RWPE1 (cell line): Measurements from ENCODE around the gene ETV6.
A peak's percentile ranks its signal among the peaks of the same experiment; 100 is the strongest.

ENCODE experiments used
- CTCF ChIA-PET: fragments of 350-600 bp; sonication (Branson Sonifier 250); formaldehyde crosslinking; extraction: SDS; loops from one replicate; lab custom pipeline; 2021; lab: Yijun Ruan, JAX
- POLR2A ChIA-PET: fragments of 400-600 bp; formaldehyde crosslinking; extraction: SDS; loops from one replicate; lab custom pipeline; 2020; ENCODE audit warnings: antibody characterized with exemption; ENCODE audit not compliant: low non-redundant PET; lab: Yijun Ruan, JAX
- DNase-seq: peaks from one replicate; pipeline ENCODE4 v3.0.0; 2012; ENCODE audit warnings: low spot score
- H3K27ac ChIP-seq: fragments of 450-650 bp; 2 replicates; pipeline ENCODE4 v1.5.1; 2017
- TF ChIP-seq, protein P1 (sequence below): fragments of 450-650 bp; conservative IDR thresholded peaks from 2 replicates; pipeline ENCODE4 v1.5.1; 2017; ENCODE audit warnings: low read depth, mild to moderate bottlenecking

ETV6 gene

DNA sequence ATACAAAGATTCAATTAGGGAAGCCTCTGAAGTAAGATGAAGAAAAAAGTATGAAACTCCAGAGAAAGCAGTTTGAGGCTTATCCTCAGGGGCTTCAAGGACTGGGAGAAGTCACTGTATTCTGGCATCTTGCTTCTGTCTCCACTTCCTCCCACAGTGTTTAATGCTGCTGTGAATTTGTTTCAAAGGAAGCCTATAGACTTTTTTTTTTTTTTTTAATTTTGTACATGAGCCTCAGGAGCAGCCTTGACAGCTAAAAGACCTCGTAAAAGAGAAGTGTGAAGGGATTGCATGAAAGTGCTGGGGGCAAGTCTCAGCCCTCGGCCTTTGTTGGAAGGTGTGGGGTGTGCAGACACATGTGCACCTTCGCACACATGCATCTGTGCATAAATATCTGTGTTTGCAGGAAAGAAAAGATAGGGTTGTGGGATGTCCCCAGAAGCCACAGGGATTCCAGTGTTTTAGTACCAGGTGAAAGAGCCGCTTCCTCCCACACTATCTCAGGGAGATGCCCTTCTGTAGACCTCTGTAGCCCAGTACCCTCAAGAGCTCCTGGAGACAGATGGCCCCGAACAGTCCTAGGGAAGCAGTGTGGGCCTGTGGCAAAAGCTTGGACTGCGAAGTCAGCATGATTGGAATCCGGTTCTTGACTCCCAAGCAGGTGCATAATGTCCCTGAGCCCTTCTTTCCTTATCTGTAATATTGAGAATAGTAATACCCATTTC lies 227.8 kb downstream of the ETV6 start:
- TF ChIP-seq, protein P1, sequence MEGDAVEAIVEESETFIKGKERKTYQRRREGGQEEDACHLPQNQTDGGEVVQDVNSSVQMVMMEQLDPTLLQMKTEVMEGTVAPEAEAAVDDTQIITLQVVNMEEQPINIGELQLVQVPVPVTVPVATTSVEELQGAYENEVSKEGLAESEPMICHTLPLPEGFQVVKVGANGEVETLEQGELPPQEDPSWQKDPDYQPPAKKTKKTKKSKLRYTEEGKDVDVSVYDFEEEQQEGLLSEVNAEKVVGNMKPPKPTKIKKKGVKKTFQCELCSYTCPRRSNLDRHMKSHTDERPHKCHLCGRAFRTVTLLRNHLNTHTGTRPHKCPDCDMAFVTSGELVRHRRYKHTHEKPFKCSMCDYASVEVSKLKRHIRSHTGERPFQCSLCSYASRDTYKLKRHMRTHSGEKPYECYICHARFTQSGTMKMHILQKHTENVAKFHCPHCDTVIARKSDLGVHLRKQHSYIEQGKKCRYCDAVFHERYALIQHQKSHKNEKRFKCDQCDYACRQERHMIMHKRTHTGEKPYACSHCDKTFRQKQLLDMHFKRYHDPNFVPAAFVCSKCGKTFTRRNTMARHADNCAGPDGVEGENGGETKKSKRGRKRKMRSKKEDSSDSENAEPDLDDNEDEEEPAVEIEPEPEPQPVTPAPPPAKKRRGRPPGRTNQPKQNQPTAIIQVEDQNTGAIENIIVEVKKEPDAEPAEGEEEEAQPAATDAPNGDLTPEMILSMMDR: no peak
- CTCF ChIA-PET: no interaction called here
- no peak for DNase-seq
- POLR2A ChIA-PET: no interaction called here
- H3K27ac ChIP-seq: peak overlapping the region; percentile 35; the same call in 1 of the 2 replicates

DNA sequence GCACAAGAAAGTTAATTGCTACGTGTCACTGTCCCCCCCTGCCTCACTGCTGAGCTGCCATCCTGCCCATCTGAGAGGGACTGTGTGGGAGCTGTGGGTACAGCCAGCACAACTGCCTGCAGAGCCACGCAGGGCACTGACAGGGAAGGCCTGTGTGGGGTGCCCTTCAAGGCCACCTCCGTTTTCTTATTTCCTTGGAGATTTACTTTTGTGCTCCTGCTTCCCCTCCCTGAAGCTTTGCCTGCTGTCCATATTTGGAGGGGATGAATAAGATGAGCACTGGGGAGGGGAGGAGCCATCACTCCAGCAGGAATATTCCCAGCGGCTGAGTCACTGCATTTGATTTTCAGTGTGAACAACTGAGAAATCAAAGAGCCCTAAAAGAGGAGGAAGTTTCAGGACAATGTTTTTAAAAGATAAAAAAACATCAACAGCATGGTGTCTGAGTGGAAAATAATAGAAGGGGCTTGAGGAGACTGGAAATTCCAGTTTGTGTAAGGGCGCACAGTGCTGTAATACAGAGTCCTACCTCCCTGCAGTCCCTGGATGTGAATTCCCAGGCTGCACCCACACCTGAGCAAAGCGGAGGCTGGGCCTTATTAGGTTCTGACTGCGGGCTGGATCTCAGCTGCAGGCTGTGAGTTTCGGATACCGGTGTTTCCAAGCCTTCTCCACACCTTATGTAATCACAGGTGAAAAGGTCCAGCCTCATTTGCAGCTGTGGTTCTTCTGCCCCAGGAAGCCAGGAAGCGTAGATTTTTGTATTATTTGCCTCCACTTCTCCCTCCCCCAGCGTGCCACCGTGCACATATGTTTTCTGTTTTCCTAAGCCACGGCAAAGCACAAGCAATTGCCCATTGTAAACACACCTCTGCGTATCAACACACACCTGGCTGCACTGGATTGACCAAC lies 228.7 kb downstream of the ETV6 start:
- H3K27ac ChIP-seq: peak overlapping the region; percentile 35
- ChIA-PET CTCF (interaction anchor here (0.5 to 0.6 kb wide), 2 partner anchors 44 to 1642 kb away, joined by 3 read pairs; no protein-coding TSS in a partner anchor), POLR2A (no interaction called here)

DNA sequence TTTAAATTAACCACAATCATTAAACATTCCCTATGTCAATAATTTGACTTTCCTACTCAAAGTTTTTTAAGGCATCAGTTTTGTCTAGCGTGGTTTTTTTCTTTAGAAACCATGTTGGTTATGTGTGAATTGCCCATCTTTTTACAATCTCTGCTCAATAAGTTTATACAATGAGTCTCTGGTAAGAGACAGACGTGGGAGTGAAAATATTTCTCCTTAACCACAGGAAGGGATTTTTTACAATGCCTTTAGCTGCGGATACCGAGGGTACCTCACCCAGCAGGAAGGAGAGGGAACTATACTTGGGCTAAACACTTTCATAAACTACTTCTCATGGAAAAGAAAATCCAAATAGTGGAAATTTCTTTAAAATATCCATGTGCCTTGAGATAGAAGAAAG lies 229.8 kb downstream of the ETV6 start:
- no peak overlapping the region for H3K27ac ChIP-seq
- ChIA-PET CTCF (no interaction called here), POLR2A (no interaction called here)
- TF ChIP-seq, protein P1: no peak
- no peak for DNase-seq

More for the DNA sequence above, 228.7 kb downstream of the ETV6 start:
- peak; percentile 77 for DNase-seq
- TF ChIP-seq, protein P1: no peak

DNA sequence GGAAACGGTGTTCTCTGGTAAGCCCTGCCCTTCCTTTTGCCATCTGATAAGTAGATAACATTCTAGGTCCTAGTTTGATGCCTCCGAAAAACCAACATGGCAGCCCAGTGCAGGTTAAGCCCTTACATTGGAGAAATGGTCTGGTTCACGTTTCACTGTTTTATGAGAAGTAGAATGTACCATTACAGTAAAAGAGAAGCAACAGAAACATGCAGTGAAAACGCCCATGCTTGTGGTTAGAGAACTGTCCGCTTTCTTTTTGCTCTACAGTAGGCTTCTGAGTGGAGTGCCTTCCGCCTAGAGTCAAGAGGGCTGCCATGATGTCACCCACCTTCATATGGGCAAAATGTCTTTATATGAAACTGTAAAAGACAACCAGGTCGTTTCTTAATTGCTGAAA lies 230.9 kb downstream of the ETV6 start:
- no peak overlapping the region for H3K27ac ChIP-seq
- TF ChIP-seq, protein P1: no peak
- ChIA-PET POLR2A (no interaction called here), CTCF (no interaction called here)
- DNase-seq: no peak

DNA sequence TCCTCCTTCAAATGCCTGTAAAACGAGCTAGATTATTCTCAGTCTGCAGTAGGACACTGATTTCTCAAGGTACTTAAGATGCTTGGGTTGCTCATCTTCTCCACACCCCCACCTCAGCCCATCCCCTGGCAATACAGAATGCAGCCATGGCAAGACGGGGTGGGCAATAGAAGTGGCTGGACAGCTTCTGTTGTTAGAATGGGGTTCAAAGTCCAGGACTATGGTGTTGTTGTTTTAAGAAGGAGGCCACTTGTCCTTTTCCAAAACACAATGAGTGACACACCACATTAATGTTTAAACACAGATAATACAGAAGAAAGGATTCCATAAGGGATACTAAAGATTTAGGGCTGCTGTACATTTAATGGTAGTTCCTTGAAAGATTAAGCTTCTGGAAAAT lies 232.4 kb downstream of the ETV6 start:
- H3K27ac ChIP-seq: no peak overlapping the region
- ChIA-PET POLR2A (no interaction called here), CTCF (no interaction called here)
- no peak for DNase-seq
- TF ChIP-seq, protein P1: no peak

DNA sequence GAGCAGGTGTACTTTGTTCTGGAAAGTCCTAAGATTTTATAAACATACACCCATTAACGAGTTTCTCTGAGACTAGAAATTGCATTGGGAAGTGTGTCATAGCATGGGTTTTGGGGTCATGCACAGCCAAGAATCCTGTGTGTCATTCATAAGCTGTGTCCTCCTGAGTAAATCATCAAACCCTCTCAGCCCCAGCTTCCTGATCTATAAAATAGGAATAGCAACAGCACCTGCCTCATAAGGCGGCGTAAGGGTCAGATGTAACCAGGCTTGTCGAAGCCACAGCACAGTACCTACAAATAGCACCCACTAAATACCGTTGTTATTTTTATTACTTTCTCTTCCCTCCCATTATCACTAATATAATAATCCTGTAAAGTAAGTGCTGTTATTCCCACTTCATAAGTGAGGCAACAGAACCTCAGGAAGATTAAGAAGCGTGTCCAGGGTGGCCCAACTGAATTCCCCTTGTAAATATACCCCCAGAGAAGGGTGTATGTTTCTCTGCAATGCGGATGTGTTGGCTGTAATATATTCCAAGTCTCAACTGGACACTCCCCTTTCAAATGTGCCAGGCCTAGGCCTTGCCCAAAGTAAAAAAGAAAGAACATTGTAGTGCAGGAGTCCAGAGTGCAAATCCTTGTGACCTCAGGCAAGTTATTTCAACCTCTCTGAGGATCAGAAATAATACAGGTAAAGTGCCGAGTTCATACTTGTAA lies 233.0 kb downstream of the ETV6 start:
- no peak for DNase-seq
- TF ChIP-seq, protein P1: no peak
- no peak overlapping the region for H3K27ac ChIP-seq
- ChIA-PET CTCF (no interaction called here), POLR2A (no interaction called here)
